HCT116 (cell line): ENCODE measurements around the gene RHBDF1.

ENCODE experiments used
- ATF3 ChIP-seq: IDR thresholded peaks from 2 replicates; pipeline ENCODE4 v1.6.1; 2012
- CBX3 ChIP-seq: IDR thresholded peaks from 2 replicates; pipeline ENCODE4 v1.6.1; 2012; ENCODE audit warnings: low read depth
- CTCF ChIP-seq, 3 experiments: fragments of 200-600 bp in 1 of 3; sonication (generic) in 1 of 3; IDR thresholded peaks in 2 of 3; conservative IDR thresholded peaks in 1 of 3; 2 replicates each; pipeline ENCODE4 v1.5.1; 2012 to 2017; ENCODE audit warnings: low read depth in 2 of 3, low read length in 2 of 3, antibody characterized with exemption in 1 of 3, borderline replicate concordance in 1 of 3, control low read depth in 1 of 3, mild to moderate bottlenecking in 1 of 3, mixed read lengths in 1 of 3, mixed run types in 1 of 3, moderate library complexity in 1 of 3; ENCODE audit not compliant: insufficient read depth in 1 of 3
- EZH2 ChIP-seq: fragments of 200-600 bp; sonication (generic); IDR thresholded peaks from 2 replicates; pipeline ENCODE4 v1.6.1; 2017; ENCODE audit warnings: antibody characterized with exemption, mixed run types
- POLR2A ChIP-seq: IDR thresholded peaks from 2 replicates; pipeline ENCODE4 v1.7.0; 2011; ENCODE audit warnings: borderline replicate concordance; ENCODE audit not compliant: insufficient read depth, insufficient read length; ENCODE audit errors: extremely low read depth
- POLR2AphosphoS5 ChIP-seq: IDR thresholded peaks from 2 replicates; pipeline ENCODE4 v1.6.1; 2011; ENCODE audit warnings: mild to moderate bottlenecking, low read depth, low read length, moderate library complexity
- RAD21 ChIP-seq: IDR thresholded peaks from 2 replicates; pipeline ENCODE4 v1.6.1; 2012; ENCODE audit warnings: low read depth, mild to moderate bottlenecking
- REST ChIP-seq: IDR thresholded peaks from 2 replicates; pipeline ENCODE4 v1.6.1; 2012; ENCODE audit warnings: low read depth
- SRF ChIP-seq: IDR thresholded peaks from 2 replicates; pipeline ENCODE4 v1.6.1; 2012; ENCODE audit warnings: low read depth
- YY1 ChIP-seq: IDR thresholded peaks from 2 replicates; pipeline ENCODE4 v1.6.1; 2011; ENCODE audit warnings: low read length, low read depth, moderate library complexity, mild to moderate bottlenecking; ENCODE audit not compliant: insufficient replicate concordance; ENCODE audit errors: extremely low read depth
- ZNF274 ChIP-seq: fragments of 200-500 bp; sonication (Bioruptor generic); IDR thresholded peaks from 2 replicates; pipeline ENCODE4 v1.6.1; 2014; ENCODE audit warnings: mild to moderate bottlenecking, low read depth, low read length, inconsistent platforms

- TF ChIP-seq RAD21 (peak; percentile 93), CTCF (IDR thresholded peaks at IDR 0.05 in 2 of 3, conservative IDR thresholded peaks at IDR 0.05 in 1 of 3; ENCODE audit: borderline replicate concordance in 1 of 3, insufficient read depth in 1 of 3, low read depth in 2 of 3, low read length in 2 of 3) (peak; percentile 74 to 95 (median 76)), REST (no peak), EZH2 (no peak), POLR2AphosphoS5 (no peak), POLR2A (no peak), SRF (no peak), YY1 (no peak), CBX3 (no peak), ATF3 (no peak), ZNF274 (no peak)
Measured at GRCh38 chr16:65745-66144, 6.7 kb downstream of the RHBDF1 start.
